ENCODE results near the gene ETFB. TPM values are rescaled to one million over a fixed set of nuclear protein-coding genes. Genes with fewer than 3 reads are reported as not detected.

Gene ETFB
- total and polyA plus RNA-seq, 2 donors from 2014 or later: 76.8 to 620 TPM

DNA sequence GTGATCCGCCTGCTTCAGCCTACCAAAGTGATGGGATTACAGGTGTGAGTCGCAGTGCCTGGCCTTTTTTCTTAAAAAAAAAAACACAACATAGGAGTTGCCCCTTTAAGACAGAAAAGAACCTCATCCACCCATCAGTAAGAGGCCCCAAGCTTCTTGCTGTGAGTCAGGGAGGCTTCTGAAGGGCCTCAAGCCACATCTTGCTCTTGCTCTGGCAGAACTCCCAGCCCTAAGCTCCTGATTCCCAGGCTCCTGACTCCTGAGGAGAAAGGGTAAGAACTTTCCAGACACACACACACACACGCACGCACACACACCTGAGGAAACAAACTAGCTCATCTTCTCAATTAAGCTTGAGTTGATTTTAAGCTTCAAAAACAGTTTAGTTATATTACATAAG is 6.9 kb downstream of the ETFB start:
- DNase-seq (no peak), FAIRE-seq (no peak)
- no peaks in the 10 kb centered on the region for H3K9me3 ChIP-seq (ENCODE audit: control insufficient read depth in 2 of 3, insufficient read depth in 1 of 3, low read length in 3 of 3)
- H3K27me3 ChIP-seq (ENCODE audit: control insufficient read depth, insufficient read depth, low read length): no peaks in the 10 kb centered on the region
- intact Hi-C loops (cut with DNase I): no loop called here
- no peak overlapping the region for H3K27ac ChIP-seq (ENCODE audit: low read depth in 2 of 2, low read length in 2 of 2)
- H3K9ac ChIP-seq (ENCODE audit: low read length in 3 of 3): no peak overlapping the region
- H3K4me1 ChIP-seq (ENCODE audit: control insufficient read depth in 2 of 3, insufficient read depth in 2 of 3, low read depth in 1 of 3, low read length in 3 of 3): peaks cover 0 to 6% (median 5%) of the 10 kb centered on the region in 3 donors
- no peaks in the 10 kb centered on the region for H3K36me3 ChIP-seq (ENCODE audit: control insufficient read depth in 2 of 3, insufficient read depth in 3 of 3, low read length in 3 of 3)
- TF ChIP-seq, protein P1, sequence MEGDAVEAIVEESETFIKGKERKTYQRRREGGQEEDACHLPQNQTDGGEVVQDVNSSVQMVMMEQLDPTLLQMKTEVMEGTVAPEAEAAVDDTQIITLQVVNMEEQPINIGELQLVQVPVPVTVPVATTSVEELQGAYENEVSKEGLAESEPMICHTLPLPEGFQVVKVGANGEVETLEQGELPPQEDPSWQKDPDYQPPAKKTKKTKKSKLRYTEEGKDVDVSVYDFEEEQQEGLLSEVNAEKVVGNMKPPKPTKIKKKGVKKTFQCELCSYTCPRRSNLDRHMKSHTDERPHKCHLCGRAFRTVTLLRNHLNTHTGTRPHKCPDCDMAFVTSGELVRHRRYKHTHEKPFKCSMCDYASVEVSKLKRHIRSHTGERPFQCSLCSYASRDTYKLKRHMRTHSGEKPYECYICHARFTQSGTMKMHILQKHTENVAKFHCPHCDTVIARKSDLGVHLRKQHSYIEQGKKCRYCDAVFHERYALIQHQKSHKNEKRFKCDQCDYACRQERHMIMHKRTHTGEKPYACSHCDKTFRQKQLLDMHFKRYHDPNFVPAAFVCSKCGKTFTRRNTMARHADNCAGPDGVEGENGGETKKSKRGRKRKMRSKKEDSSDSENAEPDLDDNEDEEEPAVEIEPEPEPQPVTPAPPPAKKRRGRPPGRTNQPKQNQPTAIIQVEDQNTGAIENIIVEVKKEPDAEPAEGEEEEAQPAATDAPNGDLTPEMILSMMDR (IDR thresholded peaks at IDR 0.05; ENCODE audit: borderline replicate concordance, extremely low read depth, insufficient read depth): no peak
- no peak overlapping the region for H3K4me3 ChIP-seq (ENCODE audit: low read length in 3 of 3)

DNA sequence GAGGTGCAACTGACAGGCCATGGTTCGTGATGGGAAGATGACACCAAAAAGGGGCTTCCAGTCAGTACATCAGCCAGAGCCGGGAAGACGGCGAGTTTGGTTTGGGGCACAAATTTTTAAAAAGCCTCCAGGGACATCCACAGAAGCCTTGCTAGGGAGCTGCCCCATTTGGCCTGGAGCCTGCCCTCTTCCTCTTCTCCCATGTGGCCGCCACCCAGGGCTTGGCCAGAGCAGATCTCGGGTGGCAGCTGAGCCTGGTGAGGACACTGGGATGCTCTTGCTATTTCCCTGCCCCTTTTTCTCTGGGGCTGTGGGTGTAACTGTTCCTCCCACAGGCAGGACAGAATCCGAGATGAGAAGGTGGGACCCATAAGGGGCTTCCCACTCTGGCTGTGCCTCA is 8.2 kb downstream of the ETFB start:
- H3K27ac ChIP-seq (ENCODE audit: low read depth in 2 of 2, low read length in 2 of 2): no peak overlapping the region
- H3K27me3 ChIP-seq (ENCODE audit: control insufficient read depth, insufficient read depth, low read length): no peaks in the 10 kb centered on the region
- H3K9me3 ChIP-seq (ENCODE audit: control insufficient read depth in 2 of 3, insufficient read depth in 1 of 3, low read length in 3 of 3): no peaks in the 10 kb centered on the region
- no peak overlapping the region for H3K9ac ChIP-seq (ENCODE audit: low read length in 3 of 3)
- H3K36me3 ChIP-seq (ENCODE audit: control insufficient read depth in 2 of 3, insufficient read depth in 3 of 3, low read length in 3 of 3): no peaks in the 10 kb centered on the region
- intact Hi-C loops (cut with DNase I): no loop called here
- DNase-seq: no peak
- peaks cover 0 to 4% (median 0%) of the 10 kb centered on the region in 3 donors for H3K4me1 ChIP-seq (ENCODE audit: control insufficient read depth in 2 of 3, insufficient read depth in 2 of 3, low read depth in 1 of 3, low read length in 3 of 3)
- FAIRE-seq: no peak
- no peak overlapping the region for H3K4me3 ChIP-seq (ENCODE audit: low read length in 3 of 3)
- TF ChIP-seq, protein P1 (IDR thresholded peaks at IDR 0.05; ENCODE audit: borderline replicate concordance, extremely low read depth, insufficient read depth): no peak

DNA sequence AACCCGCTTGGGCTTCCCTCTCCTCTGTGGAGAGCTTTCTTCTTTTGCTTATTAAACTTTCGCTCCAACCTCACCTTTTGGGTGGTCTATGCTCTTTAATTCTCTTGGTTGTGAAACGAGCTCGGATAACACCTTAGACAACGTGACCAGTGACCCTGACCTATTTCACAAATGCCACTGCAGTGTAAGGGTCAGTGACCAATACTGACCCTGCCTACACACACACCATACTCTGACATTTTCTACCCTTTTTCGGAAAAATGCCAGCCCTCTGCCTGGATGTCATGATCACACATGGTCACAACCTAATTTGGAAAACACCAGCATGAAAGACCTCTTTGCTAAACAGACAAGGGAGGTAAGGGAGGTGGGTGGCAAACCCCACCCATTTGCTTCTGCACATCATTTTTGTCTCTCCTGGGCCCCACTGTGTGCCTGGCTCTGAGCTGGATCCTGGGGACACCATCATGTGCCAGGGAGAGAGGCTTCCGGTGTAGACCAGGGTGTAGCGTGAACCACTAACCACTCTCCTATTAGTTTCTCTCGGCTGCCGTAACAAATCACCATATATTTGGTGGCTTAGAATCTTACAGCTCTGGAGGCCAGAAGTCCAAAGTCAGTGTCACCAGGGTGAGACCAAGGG is 9.9 kb downstream of the ETFB start:
- Histone ChIP-seq H3K4me1 (ENCODE audit: control insufficient read depth in 2 of 3, insufficient read depth in 2 of 3, low read depth in 1 of 3, low read length in 3 of 3) (no peaks in the 10 kb centered on the region), H3K4me3 (ENCODE audit: low read length in 3 of 3) (no peak overlapping the region), H3K9me3 (ENCODE audit: control insufficient read depth in 2 of 3, insufficient read depth in 1 of 3, low read length in 3 of 3) (no peaks in the 10 kb centered on the region), H3K36me3 (ENCODE audit: control insufficient read depth in 2 of 3, insufficient read depth in 3 of 3, low read length in 3 of 3) (peaks cover 0 to 8% (median under 1%) of the 10 kb centered on the region in 3 donors), H3K9ac (ENCODE audit: low read length in 3 of 3) (no peak overlapping the region), H3K27ac (ENCODE audit: low read depth in 2 of 2, low read length in 2 of 2) (no peak overlapping the region), H3K27me3 (ENCODE audit: control insufficient read depth, insufficient read depth, low read length) (no peaks in the 10 kb centered on the region)
- TF ChIP-seq, protein P1 (IDR thresholded peaks at IDR 0.05; ENCODE audit: borderline replicate concordance, extremely low read depth, insufficient read depth): no peak
- DNase-seq (no peak), FAIRE-seq (no peak)
- intact Hi-C loops (cut with DNase I): no loop called here

DNA sequence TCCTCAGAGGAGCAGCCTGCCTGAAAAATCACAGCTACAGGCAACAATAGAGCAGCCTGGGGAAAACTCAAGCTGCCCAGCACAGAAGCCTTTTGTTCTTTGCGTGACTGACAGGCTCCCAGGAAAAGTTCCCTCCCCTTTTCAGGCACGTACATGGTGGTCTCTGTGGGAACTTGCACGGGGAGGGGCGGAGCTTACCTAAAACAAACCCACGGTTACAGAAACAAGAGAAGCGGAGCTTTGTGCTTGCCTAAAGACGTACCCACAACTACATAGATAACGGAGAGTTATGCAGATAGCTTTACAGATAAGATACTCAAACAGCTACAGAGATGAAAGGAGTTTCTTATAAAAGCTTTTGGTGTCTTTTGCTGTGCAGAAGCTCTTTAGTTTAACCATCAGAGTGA is 11.4 kb downstream of the ETFB start:
- FAIRE-seq (no peak), DNase-seq (peak in 4 of 5 donors; percentile 82 to 86 (median 84))
- H3K4me3 ChIP-seq (ENCODE audit: low read length in 3 of 3): no peak overlapping the region
- H3K27ac ChIP-seq (ENCODE audit: low read depth in 2 of 2, low read length in 2 of 2): no peak overlapping the region
- TF ChIP-seq, protein P1 (IDR thresholded peaks at IDR 0.05; ENCODE audit: borderline replicate concordance, extremely low read depth, insufficient read depth): no peak
- H3K9ac ChIP-seq (ENCODE audit: low read length in 3 of 3): no peak overlapping the region
- intact Hi-C loops (cut with DNase I): no loop called here
- no peaks in the 10 kb centered on the region for H3K9me3 ChIP-seq (ENCODE audit: control insufficient read depth in 2 of 3, insufficient read depth in 1 of 3, low read length in 3 of 3)
- H3K36me3 ChIP-seq (ENCODE audit: control insufficient read depth in 2 of 3, insufficient read depth in 3 of 3, low read length in 3 of 3): peaks cover 0 to 15% (median 6%) of the 10 kb centered on the region in 3 donors
- no peaks in the 10 kb centered on the region for H3K4me1 ChIP-seq (ENCODE audit: control insufficient read depth in 2 of 3, insufficient read depth in 2 of 3, low read depth in 1 of 3, low read length in 3 of 3)
- no peaks in the 10 kb centered on the region for H3K27me3 ChIP-seq (ENCODE audit: control insufficient read depth, insufficient read depth, low read length)
